SU-DHL-6 (cell line): ENCODE data around the gene IFI27.

Experiments
- H2AFZ ChIP-seq: fragments of 200-600 bp; sonication (generic); 2 replicates; pipeline ENCODE4 v1.6.1; 2014; ENCODE audit warnings: low read depth, mild to moderate bottlenecking, moderate library complexity, mixed read lengths, antibody characterized with exemption, low read length; ENCODE audit not compliant: severe bottlenecking
- H3F3A ChIP-seq: fragments of 200-600 bp; shearing (Covaris generic); 2 replicates; pipeline ENCODE4 v1.6.0; 2016; ENCODE audit warnings: antibody characterized with exemption, mild to moderate bottlenecking; ENCODE audit not compliant: insufficient read depth
- H3K27ac ChIP-seq: fragments of 200-600 bp; sonication (generic); 2 replicates; pipeline ENCODE4 v1.5.1; 2016; ENCODE audit warnings: low read depth, mild to moderate bottlenecking, low read length, moderate library complexity, mixed read lengths
- H3K27me3 ChIP-seq: fragments of 200-600 bp; sonication (generic), shearing (Covaris generic); 2 replicates; pipeline ENCODE4 v1.6.0; 2014; ENCODE audit warnings: mild to moderate bottlenecking, low read length
- H3K36me3 ChIP-seq: fragments of 200-600 bp; sonication (generic); 2 replicates; pipeline ENCODE4 v1.6.1; 2014; ENCODE audit warnings: mild to moderate bottlenecking, low read length, mixed read lengths
- H3K4me2 ChIP-seq: fragments of 300-600, 200-600 bp; shearing (Covaris generic), sonication (generic); 2 replicates; pipeline ENCODE4 v1.6.0; 2014; ENCODE audit warnings: low read length, low read depth, mild to moderate bottlenecking; ENCODE audit not compliant: poor library complexity, severe bottlenecking
- H3K4me3 ChIP-seq: fragments of 200-600 bp; sonication (generic); 2 replicates; pipeline ENCODE4 v1.5.1; 2014; ENCODE audit warnings: antibody characterized with exemption, low read length, mild to moderate bottlenecking, mixed read lengths; ENCODE audit not compliant: insufficient read depth, poor library complexity, severe bottlenecking
- H3K79me2 ChIP-seq: fragments of 200-600 bp; sonication (generic); 2 replicates; pipeline ENCODE4 v1.6.1; 2014; ENCODE audit warnings: mild to moderate bottlenecking, low read length, moderate library complexity; ENCODE audit not compliant: insufficient read depth
- H3K9ac ChIP-seq: fragments of 200-600 bp; sonication (generic); 2 replicates; pipeline ENCODE4 v1.7.0; 2014; ENCODE audit warnings: mild to moderate bottlenecking, low read length
- H3K9me2 ChIP-seq: fragments of 200-600 bp; sonication (generic); replicated peaks from 2 replicates; pipeline ENCODE4 v1.6.1; 2014; ENCODE audit warnings: low read length; ENCODE audit not compliant: insufficient read depth
- H3K9me3 ChIP-seq: fragments of 200-600 bp; sonication (generic); 2 replicates; pipeline ENCODE4 v1.6.1; 2014; ENCODE audit warnings: low read length, mixed read lengths; ENCODE audit not compliant: insufficient read depth
- H4K20me1 ChIP-seq: fragments of 200-600 bp; sonication (generic); 2 replicates; pipeline ENCODE4 v1.6.1; 2014; ENCODE audit warnings: low read depth, mild to moderate bottlenecking, antibody characterized with exemption, low read length, moderate library complexity, mixed read lengths
- EZH2phosphoT487 ChIP-seq: fragments of 200-600 bp; sonication (generic), shearing (Covaris generic); conservative IDR thresholded peaks from 2 replicates; pipeline ENCODE4 v1.6.1; 2018; ENCODE audit warnings: mild to moderate bottlenecking, antibody characterized with exemption, low read length, moderate library complexity, mixed read lengths
- TF ChIP-seq, protein P1 (sequence below): fragments of 200-600 bp; sonication (generic); IDR thresholded peaks from one replicate; pipeline ENCODE4 v1.5.1; 2017; ENCODE audit warnings: antibody characterized with exemption, mild to moderate bottlenecking, low read length, moderate library complexity; ENCODE audit not compliant: insufficient read depth, poor library complexity, severe bottlenecking

The IFI27 gene

GRCh38 chr14:94164685-94165431 is 54.3 kb downstream of the IFI27 start:
- Histone ChIP-seq H3K9ac (no peak overlapping the region), H3K9me3 (no peaks in the 10 kb centered on the region), H3K4me2 (no peak overlapping the region), H3K79me2 (no peaks in the 10 kb centered on the region), H3F3A (no peaks in the 10 kb centered on the region), H2AFZ (no peak overlapping the region), H3K36me3 (no peaks in the 10 kb centered on the region), H3K9me2 (no peaks in the 10 kb centered on the region), H3K4me3 (no peak overlapping the region), H3K27me3 (no peaks in the 10 kb centered on the region), H4K20me1 (no peaks in the 10 kb centered on the region), H3K27ac (no peak overlapping the region)
- TF ChIP-seq, protein P1, sequence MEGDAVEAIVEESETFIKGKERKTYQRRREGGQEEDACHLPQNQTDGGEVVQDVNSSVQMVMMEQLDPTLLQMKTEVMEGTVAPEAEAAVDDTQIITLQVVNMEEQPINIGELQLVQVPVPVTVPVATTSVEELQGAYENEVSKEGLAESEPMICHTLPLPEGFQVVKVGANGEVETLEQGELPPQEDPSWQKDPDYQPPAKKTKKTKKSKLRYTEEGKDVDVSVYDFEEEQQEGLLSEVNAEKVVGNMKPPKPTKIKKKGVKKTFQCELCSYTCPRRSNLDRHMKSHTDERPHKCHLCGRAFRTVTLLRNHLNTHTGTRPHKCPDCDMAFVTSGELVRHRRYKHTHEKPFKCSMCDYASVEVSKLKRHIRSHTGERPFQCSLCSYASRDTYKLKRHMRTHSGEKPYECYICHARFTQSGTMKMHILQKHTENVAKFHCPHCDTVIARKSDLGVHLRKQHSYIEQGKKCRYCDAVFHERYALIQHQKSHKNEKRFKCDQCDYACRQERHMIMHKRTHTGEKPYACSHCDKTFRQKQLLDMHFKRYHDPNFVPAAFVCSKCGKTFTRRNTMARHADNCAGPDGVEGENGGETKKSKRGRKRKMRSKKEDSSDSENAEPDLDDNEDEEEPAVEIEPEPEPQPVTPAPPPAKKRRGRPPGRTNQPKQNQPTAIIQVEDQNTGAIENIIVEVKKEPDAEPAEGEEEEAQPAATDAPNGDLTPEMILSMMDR = no peak
- TF ChIP-seq EZH2phosphoT487 = no peak

DNA sequence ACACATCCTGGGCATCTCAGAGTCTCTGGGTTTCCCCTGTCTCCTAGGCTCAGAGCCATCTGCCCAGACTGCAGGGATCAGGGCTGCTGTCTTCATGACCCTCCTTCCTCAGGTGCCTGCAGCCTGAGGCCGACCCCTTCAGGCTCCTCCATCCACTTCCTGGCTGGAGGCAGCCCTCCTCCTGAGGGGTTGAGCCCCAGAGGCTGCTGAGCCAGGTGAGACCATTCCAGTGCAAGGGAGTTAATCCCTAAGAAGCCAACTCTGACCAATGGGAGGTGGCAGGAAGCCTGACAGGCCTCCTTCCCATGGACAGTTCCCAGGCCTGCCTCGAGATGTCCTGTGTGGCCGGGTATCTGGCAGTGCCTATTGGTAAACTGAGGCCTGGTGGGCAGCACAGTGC is 55.2 kb downstream of the IFI27 start:
- H3K4me3 ChIP-seq = no peak overlapping the region

More for the DNA sequence above, 55.2 kb downstream of the IFI27 start:
- no peaks in the 10 kb centered on the region for H3K27me3 ChIP-seq
- TF ChIP-seq, protein P1 = no peak
- TF ChIP-seq EZH2phosphoT487 = no peak
- H3K9ac ChIP-seq = no peak overlapping the region
- no peaks in the 10 kb centered on the region for H3K36me3 ChIP-seq
- H3F3A ChIP-seq = no peaks in the 10 kb centered on the region
- no peak overlapping the region for H3K27ac ChIP-seq
- H2AFZ ChIP-seq = no peak overlapping the region
- H3K9me2 ChIP-seq = no peaks in the 10 kb centered on the region
- H4K20me1 ChIP-seq = no peaks in the 10 kb centered on the region
- H3K9me3 ChIP-seq = no peaks in the 10 kb centered on the region
- no peaks in the 10 kb centered on the region for H3K79me2 ChIP-seq
- no peak overlapping the region for H3K4me2 ChIP-seq
